HG03097 (cell line): ENCODE data around the gene SNCB.
"Not testable (repeated sequence)": the region's sequence is repeated elsewhere in the genome, so short reads cannot be mapped to it uniquely, and the experiment has no call there.

Source experiments
- ATAC-seq: cut with Tn5 transposase; IDR thresholded peaks from one replicate; pipeline ENCODE4 v1.9.1; 2021; ENCODE audit not compliant: unreplicated experiment, low FRiP score

Gene SNCB

GRCh38 chr5:176606032-176606431 lies 24.3 kb downstream of the SNCB start:
- ATAC-seq: no peak

DNA sequence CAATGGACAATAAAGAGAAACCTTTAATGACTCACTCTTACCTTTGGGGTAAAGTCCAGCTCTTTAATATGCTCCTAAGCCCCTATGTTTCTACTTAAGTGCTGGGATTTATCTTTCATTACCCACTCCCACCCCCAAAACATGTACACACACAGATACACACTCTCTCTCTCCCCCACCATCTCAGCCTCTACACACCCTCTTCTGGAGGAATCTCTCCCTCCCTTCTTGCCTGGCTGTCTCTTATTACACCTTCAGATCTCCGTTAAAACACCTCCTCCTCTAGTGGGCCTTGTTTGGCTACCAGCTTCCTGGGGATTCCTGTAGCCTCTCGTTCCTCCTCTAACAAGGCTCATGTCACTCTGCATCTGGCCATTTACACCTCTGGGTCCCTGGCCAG lies 27.2 kb downstream of the SNCB start:
- ATAC-seq: no peak

DNA sequence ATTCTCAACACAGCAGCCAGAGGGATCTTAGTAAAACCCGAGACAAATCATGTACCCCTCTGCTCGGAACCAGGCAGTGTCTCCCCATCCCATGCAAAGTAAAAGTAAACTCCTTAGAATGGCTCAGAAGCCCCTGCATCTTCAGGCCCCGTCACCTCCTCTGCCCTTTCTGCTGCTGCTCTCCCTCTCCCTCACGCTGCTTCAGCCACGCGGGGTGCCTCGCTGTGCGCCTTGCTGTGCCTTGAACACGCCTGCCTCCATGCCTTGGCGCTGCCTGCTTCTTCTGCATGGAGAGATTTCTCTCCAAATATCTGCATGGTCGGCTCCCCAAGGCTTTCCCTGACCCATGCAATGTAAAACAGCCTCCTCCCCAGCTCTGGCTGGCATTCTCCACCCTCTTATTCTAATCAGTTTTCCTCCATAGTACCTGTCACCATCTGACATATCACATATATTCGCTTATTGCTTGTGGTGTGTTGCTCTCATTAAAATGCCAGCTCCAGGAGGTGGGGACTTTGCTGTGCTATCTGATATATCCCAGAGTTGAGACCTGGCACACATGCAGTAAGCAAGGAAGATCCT lies 28.3 kb downstream of the SNCB start:
- no peak for ATAC-seq

DNA sequence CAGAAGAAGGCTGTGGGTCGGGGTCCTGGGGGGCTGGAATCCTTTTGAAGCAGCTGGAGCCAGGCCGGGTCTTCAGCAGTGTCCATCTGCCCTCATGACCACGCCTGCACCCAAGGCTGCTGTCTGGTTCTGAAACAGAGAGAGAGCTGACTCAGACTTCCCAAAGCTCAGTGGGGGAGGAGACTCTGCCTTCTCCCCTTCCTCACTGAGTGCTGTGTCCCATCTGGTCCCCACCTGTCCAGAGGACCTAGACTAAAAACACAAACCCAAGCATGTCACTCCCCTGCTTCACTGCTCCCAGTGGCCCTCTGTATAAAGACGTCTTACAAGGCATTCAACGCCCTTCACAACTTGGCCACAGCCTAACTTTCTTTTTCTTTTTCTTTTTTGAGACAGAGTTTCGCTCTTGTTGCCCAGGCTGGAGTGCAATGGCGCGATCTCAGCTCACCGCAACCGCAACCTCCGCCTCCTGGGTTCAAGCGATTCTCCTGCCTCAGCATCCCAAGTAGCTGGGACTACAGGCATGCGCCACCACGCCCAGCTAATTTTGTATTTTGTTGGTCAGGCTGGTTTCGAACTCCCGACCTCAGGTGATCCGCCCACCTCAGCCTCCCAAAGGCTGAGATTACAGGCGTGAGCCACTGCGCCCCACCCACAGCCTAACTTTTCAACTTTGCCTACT lies 30.4 kb downstream of the SNCB start:
- ATAC-seq: not testable (repeated sequence)

GRCh38 chr5:176597417-176598389 lies 32.6 kb downstream of the SNCB start:
- ATAC-seq: no peak

DNA sequence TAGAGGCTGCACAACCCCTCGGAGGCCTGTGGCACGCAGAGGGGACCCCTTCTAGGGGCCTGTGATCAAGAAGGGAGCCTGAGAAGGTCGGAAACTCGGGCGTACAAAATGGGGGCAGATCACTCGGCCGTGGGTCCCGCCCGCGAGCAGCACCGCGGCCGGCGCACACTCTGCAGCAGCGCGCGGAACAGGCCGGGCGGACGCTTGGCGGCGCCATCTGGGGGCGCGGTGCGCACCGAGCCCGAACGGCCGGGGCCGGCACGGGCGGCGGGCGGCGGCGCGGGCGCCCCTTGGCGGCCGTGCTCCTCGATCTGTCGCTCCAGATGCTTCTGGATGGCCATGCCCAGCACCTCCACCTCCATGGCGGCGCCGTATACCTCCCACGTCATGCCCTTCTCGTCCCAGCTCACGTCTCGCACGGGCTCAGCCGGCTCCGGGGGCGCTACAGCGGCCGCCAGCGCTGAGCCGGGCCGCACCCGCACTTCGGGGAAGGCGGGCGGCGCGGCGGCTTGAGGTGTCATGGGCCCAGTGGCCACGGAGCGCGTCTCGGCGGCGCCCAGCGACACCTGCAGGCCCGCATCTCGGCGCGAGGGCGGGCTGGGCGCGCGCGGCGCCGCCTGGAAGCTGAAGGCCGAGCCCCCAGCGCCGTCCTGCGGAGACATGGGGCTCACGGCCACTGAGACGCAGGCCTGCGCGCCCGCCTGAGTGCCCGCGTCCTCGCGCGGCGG lies 33.5 kb downstream of the SNCB start:
- no peak for ATAC-seq

DNA sequence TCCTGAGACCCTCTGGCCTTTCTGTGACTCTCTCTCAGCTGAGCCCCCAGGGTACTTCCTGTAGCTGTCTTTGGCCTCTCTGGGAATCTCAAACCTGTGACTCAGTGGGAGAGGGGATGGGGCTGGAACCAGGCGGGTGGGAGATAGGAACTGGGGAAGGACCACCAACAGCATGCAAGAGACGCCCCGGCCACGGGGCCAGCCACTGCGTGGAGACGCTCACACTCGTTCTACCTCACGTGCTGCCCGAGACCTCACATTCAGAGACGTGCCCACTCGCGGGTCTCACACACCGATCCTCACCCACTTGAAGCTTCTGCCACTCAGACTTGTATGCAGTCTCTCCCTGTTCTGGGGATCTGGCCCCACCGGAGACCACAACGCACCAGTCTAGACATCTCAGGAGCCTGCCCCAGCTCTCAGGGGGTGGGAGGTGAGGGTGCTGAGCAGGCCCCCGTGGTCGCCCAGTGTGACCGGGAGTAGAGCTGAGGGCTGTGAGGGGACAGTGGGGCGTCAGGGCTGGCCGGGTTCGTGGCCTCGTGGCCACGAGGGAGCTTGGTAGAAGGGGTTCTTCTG lies 34.2 kb downstream of the SNCB start:
- no peak for ATAC-seq

- ATAC-seq: no peak
Observed at GRCh38 chr5:176595386-176595943, 34.9 kb downstream of the SNCB start.

DNA sequence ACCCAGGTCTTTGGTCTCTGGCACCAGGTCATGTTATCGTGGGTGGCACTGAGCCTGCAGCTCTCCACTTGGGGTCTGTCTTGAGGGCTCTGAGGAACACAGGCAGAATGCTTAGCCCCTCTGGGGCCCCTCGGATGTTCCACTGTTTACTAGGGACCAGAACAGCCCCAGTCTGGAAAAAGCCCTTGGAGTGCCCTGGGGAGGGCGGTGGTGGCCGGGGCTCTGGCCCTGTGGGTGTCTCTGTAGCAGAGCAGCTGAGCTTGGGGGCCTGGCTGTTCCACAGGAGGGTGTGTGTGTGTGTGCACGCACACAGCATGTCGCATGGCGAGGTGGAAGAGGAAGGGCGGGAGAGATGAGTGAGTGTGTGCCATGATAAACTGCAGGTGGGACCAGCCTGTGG lies 35.8 kb downstream of the SNCB start:
- ATAC-seq: no peak

- no peak for ATAC-seq
Observed at GRCh38 chr5:176593273-176593869, 37.0 kb downstream of the SNCB start.

DNA sequence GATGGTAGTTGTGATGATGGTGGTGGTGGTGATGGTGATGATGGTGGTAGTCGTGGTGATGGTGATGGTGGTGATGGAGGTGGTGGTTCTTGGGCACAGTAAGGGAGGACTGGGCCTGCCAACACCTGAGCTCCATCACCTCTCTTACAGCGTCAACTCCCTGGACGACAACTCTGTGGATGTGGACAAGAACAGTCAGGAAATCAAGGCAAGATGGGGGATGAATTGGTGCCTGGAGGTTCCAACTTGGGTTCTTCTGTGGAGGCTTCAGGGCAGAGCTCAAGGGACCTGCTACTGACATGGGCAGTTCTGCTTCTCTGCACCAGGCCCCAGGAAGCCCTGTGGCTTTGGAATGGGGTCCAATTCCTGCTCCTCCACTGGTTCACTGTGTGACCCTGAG lies 37.8 kb downstream of the SNCB start:
- ATAC-seq: no peak

DNA sequence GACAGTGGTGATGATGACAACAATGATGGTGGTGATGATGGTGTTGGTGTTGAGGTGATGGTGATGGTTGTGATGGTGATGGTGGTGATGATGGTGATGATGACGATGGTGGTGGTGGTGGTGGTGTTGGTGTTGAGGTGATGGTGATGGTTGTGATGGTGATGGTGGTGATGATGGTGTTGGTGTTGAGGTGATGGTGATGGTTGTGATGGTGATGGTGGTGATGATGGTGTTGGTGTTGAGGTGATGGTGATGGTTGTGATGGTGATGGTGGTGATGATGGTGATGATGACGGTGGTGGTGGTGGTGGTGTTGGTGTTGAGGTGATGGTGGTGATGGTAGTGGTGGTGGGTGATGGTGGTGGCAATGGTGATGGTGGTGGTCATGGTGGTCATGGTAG lies 38.7 kb downstream of the SNCB start:
- ATAC-seq: not testable (repeated sequence)

- ATAC-seq: no peak
Observed at GRCh38 chr5:176590035-176590717, 40.2 kb downstream of the SNCB start.

- ATAC-seq: no peak
Observed at GRCh38 chr5:176589039-176589769, 41.1 kb downstream of the SNCB start.

DNA sequence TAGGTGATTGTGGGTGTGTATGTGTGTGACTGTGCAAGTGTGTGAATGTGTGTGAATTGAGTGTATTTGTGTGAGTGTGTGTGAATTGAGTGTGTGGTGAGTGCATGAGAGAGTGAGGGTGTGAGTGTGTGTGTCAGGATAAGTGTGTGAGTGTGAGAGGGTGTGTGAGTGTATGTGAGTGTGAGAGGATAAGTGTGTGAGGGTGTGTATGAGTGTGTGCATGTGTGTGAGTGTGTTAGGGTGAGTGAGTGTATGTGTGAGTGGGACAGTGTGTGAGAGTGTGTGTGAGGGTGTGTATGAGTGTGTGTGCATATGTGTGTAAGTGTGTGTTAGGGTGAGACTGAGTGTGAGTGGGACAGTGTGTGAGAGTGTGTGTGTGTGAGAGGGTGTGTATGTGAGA lies 42.0 kb downstream of the SNCB start:
- no peak for ATAC-seq

DNA sequence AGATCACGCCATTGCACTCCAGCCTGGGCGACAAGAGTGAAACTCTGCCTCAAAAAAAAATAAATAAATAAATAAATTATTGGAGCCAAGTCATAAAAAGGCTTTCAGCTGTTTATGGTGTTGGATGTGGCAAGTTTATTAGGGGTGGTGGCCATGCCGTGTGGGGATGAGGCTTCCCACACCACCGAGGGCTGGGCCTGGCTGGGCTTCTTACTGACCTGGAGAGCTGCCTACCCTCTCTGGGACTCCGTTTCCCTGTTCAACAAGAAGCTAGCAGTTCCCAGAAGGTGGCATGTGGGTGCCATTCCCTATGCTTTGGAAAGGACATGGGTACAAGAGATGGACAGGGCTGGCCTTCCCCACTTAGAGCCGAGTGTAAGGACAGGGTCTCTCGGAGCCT lies 42.9 kb downstream of the SNCB start:
- ATAC-seq: no peak

DNA sequence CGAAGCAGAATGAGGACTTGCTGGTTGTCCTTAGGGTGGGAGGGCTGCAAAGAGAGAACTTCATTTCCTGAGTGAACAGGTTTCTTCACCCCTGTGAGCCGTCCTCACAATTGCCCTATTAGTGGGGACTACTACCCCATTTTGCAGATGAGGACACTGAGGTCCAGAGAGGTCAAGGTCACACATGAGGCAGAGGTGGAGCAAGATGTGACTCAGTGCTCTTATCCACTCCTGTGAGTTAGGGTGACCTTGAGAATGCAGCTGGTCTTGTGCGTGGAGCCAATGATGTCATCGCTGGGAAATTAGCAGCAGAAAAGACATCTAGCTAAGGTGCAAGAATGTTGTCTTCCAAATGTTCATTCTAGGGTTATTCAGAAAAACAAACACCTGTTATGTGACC lies 47.3 kb downstream of the SNCB start:
- no peak for ATAC-seq

GRCh38 chr5:176581361-176581760 lies 49.0 kb downstream of the SNCB start:
- ATAC-seq: no peak

DNA sequence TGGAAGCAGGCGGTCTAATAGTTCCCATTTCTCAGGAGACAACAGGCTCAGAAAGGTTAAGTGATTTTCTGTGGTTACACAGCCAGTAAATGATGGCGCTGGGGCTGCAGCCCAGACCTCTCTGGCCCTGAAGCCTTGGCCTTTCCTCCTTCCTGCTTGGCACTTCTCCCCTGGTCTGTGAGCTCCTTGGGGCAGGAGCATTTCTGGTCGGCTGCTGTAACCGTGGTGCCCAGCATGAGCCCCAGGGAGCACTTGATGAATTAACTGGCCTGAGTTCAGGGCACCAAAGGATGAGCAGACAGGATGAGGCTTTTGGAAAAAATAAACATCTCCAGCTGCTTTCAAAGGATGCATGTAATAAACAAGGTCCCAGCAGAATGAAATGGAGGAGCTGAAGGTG lies 51.0 kb downstream of the SNCB start:
- no peak for ATAC-seq
